ENCODE measurements around the gene TBXA2R.
"Not testable (repeated sequence)": the region's sequence is repeated elsewhere in the genome, so short reads cannot be mapped to it uniquely, and the experiment has no call there.

The TBXA2R gene

DNA sequence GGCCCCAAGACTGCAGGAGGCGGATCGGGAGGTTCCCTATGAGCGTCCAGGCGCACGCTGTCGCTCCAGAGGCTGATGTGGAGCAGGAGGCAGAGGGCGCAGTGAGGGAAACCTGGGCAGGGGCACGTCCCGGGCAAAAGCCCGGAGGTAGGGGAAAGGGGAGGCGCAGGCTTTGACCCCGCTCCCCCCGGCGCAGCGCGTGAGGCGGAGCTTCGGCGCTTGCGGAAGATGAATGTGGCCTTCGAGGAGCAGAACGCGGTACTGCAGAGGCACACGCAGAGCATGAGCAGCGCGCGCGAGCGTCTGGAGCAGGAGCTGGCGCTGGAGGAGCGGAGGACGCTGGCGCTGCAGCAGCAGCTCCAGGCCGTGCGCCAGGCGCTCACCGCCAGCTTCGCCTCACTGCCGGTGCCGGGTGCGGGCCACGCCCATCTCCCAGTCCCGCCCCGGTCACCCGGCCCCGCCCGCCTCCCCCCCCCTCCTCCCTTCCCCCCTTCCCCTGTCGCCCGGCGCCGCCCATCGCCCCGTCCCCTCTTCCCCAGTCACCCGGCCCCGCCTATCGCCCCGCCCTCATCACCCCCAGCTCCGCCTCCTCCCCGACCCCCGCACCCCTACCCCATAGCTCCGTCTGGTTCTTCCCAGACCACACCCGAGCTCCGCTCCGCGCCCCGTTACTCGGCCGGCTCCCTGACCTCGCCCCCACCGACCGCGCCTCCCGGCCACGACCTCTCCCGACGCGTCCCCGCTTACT, 29.8 kb downstream of the TBXA2R start:
- no peak for DNase-seq

- no peak for DNase-seq
These were observed 30.6 kb downstream of the TBXA2R start for GRCh38 chr19:3575949-3576673.

DNA sequence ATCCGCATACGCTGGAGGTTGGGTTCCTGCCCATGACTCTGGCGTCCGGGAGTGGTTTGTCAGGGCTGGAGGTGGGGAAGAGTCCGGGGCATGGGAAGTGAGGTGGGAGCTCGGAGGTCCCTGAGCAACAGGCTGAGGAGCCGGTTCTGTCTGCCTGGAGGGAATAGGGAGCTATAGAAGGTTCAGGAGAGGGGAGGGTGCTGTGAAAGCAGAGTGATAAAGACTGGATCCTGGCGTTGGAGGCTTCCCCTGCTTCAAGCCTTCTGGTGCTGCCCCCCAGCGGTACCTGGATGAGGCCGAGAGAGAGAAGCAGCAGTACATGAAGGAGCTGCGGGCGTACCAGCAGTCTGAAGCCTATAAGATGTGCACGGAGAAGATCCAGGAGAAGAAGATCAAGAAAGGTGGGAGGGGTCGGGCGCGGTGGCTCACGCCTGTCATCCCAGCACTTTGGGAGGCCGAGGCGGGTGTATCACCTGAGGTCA, 31.4 kb downstream of the TBXA2R start:
- DNase-seq = no peak

GRCh38 chr19:3573858-3574637, 32.6 kb downstream of the TBXA2R start:
- peak; percentile 94 to 97 for DNase-seq

DNA sequence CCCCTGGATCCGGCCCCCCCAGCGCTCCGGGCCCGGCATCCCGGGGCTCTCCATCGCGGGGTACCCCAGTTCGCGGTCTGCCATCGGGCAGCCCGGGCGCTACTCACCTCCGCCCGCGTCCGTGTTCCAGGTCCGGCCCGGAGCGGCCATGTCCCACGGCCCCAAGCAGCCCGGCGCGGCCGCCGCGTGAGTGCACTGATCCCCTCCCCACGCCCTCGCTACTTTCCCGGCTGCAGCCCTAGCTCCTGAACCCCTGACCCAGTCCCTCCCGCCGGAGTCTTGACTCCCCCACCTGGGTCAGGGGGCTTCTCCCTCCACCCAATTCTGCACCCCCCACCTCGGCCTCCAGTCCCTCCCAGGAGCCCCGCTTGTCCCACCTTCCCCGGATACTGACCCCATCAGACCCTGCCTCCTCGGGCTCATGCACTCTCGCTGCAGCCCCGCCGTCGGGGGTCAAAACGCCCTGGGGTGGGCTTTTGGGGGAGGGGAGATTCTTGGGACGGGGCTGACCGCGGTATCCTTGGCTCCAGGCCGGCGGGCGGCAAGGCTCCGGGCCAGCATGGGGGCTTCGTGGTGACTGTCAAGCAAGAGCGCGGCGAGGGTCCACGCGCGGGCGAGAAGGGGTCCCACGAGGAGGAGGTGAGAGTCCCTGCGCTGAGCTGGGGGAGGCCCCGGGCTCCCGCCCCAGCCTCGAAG, 33.4 kb downstream of the TBXA2R start:
- peak in 1 of 2 experiments; percentile 49 for DNase-seq

DNA sequence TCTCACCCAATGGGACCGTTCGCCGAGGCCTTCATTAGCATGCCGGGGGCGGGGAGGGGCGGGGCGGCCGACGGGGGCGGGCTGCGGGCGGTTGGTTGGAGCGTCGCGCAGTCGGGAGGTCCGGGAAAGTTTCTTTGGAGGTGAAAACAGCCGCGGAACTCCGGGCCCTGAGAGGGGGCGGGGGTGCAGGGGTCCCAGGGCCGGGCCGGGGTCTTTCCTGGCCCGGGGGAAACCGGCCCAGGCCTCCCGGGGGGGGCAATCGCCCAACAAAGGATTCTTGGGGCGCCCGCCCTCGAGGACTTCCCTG, 33.9 kb downstream of the TBXA2R start, which contains the start of gene HMG20B:
TSS of gene HMG20B (plus strand) at position 90 of the 307 bp plus-strand sequence. CDS start 366 bp downstream, outside the sequence.
- DNase-seq = no peak

DNA sequence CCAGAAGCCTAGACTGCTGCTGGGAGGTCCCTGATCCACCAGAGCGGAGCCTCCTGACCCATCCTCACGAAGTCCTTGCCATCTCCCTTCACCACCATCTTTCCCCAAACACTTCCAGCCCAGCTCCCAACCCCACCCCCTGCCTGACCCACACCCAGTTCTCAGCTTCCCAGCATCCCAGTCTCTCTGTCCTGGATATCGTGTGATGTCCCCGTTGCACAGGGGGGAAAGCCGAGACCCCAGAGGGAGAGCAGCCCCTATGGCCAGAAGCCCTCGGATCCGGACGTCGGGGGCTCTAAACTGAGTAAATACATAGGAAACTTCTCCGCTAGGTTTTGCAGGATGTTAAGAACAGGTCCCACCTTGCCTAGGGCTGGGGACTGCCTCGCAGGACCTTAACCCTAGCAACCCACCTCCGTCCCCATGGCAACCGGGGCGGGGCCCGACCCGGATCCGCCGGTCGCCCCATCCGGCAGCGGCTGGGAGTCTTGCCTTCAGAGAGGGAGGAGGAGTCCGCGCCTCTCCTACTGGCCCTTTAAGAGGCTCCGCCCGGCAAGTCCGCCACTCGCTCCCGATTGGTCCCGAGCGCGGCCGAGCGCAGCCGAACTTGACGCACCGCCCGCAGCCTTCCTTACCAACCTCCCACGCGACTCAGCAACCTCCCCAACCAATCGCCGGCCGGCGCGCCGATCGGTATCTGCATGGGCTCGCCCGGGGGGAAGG, 34.4 kb downstream of the TBXA2R start:
- peak; percentile 98 to 100 for DNase-seq

DNA sequence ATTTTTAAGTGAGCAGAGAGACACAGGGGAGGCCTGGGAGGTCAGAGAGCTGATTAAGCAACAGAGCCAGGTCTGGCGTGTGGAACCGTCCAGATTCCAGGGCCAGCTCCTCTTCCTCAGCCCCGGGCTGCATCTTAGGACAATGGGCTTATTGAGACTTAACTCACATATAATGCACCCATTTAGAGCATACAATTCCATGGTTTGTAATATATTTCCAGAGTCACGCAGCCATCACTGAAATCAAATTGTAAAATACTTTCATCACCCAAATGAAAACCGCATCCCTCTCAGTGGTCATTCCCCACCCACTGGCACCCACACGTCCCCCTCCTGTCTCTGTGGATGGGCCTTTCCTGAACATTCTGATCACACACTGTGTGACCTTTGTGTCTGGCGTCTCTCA, 36.1 kb downstream of the TBXA2R start:
- DNase-seq = no peak

DNA sequence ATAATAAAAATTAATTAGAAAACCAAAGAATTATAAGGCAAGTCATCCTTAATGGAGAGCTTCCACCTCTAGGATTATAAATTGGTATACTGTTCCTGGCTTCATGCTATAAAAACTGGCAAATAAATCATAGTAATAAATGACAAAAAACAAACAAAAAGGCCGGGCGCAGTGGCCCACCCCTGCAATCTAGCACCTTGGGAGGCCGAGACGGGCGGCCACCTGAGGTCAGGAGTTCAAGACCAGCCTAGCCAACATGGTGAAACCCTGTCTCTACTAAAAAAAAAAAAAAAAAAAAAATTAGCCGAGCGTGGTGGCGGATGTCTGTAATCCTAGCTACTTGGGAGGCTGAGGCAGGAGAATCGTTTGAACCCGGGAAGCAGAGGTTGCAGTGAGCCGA, 36.6 kb downstream of the TBXA2R start:
- DNase-seq = not testable (repeated sequence)

GRCh38 chr19:3565139-3565538, 41.5 kb downstream of the TBXA2R start:
- no peak for DNase-seq

GRCh38 chr19:3563709-3564524, 42.8 kb downstream of the TBXA2R start:
- no peak for DNase-seq

GRCh38 chr19:3557461-3558248, 49.0 kb downstream of the TBXA2R start, which contains the start of gene MFSD12:
Gene MFSD12 (minus strand): TSS chr19:3557586. CDS start chr19:3557403, 183 bp downstream.
- DNase-seq = peak; percentile 82 to 95

- no peak for DNase-seq
These were observed 49.7 kb downstream of the TBXA2R start for GRCh38 chr19:3556978-3557460.

DNA sequence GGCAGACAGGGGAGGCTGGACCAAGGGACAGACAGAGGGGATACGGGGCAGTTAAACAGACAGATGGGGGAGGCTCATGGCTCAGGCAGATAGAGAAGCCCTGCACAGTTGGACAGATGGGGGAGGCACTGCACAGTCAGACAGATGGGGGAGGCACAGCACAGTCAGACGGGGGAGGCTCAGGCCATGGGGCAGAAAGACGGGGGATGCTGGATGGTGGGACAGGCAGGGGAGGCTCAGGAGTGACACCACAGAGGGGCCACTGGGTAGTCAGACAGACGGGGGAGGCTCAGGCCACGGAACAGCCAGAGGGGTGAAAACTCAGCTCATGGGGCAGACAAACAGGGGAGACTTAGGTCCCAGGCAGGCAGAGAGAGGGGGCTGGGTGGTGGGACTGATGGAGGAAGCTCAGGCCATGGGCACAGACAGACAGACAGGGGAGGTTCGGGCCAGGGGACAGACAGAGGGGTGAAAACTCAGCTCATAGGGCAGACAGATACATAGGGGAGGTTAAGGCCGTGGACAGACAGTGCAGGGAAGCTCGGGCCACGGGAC, 50.2 kb downstream of the TBXA2R start:
- DNase-seq = no peak

- DNase-seq = no peak
These were observed 50.8 kb downstream of the TBXA2R start for GRCh38 chr19:3555653-3556422.

DNA sequence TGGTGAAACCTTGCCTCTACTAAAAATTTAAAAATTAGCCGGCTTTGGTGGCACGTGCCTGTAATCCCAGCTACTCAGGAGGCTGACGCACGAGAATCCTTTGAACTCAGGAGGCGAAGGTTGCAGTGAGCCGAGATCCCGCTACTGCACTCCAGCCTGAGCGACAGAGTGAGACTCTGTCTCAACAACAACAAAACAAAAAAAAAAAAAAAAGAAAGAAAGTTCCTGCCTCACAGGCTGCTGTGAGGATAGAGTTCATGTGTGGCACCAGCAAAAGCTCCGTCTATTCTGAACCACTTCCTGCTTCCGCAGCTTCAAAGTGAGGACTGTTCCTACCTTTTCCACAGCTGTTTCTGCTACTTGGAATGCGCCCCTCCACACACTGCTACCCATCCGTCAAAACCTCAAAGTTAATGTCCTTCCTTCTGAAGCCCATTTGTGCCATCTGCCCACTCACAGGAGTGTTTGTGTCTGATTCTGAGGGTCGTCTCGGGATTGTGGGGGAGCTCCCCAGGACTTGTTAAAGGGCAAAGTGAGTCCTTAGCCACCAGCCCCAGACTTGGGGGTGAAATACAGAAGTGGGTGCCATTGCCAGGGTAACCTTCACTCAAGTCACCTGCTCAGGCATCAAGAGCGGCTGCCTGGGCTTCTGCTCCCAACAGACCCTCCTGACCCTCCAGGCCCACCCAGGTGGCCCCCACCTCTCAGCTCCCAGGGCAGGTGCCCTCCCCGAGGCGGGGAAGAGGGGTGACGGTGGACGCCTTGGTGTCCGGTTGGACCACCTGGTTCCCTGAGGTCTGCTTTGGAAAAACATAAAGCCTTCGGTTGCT, 52.2 kb downstream of the TBXA2R start:
- no peak for DNase-seq

- DNase-seq = no peak
These were observed 54.9 kb downstream of the TBXA2R start for GRCh38 chr19:3551792-3552095.

Data from NCI-H446 (cell line).